ENCODE measurements around the gene PHGDH.

DNA sequence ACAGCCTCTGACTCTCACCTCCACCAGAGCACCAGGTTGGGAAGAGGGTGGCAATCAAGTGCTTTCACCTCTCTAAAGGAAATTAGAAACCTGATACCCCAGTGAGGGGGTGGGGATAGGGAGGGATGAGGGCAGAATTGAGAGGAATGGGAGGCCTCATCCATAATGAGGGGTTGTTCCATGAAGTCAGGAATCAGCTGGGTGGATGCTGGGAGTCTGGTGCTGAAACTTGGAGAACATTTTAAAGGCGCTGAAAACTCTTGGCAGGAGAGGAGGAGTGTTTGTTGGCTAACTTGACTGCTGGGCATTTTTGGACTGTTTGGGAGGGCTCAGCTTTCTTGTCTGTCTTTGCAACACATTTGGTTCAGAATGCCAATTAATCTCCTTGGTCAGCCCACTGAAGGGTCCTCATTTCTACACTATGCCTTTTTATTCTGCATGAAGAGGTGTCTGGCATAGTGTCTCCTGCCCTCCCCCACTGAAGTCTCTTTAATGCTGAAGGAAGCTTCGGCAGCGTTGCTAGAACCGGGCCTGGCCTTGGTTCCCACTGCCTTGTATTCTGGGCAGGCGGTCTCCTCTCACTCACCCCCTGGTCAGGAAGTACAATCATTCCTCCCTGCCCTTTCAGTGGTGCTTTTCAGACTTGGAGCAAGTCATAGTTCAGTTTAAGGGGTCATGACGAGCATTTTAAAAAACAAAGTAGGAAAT, 2.2 kb downstream of the PHGDH start:
- TF ChIP-seq, protein P1, sequence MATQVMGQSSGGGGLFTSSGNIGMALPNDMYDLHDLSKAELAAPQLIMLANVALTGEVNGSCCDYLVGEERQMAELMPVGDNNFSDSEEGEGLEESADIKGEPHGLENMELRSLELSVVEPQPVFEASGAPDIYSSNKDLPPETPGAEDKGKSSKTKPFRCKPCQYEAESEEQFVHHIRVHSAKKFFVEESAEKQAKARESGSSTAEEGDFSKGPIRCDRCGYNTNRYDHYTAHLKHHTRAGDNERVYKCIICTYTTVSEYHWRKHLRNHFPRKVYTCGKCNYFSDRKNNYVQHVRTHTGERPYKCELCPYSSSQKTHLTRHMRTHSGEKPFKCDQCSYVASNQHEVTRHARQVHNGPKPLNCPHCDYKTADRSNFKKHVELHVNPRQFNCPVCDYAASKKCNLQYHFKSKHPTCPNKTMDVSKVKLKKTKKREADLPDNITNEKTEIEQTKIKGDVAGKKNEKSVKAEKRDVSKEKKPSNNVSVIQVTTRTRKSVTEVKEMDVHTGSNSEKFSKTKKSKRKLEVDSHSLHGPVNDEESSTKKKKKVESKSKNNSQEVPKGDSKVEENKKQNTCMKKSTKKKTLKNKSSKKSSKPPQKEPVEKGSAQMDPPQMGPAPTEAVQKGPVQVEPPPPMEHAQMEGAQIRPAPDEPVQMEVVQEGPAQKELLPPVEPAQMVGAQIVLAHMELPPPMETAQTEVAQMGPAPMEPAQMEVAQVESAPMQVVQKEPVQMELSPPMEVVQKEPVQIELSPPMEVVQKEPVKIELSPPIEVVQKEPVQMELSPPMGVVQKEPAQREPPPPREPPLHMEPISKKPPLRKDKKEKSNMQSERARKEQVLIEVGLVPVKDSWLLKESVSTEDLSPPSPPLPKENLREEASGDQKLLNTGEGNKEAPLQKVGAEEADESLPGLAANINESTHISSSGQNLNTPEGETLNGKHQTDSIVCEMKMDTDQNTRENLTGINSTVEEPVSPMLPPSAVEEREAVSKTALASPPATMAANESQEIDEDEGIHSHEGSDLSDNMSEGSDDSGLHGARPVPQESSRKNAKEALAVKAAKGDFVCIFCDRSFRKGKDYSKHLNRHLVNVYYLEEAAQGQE (IDR thresholded peaks at IDR 0.05; ENCODE audit: insufficient replicate concordance, low read depth), result no peak
- TF ChIP-seq, protein P2, sequence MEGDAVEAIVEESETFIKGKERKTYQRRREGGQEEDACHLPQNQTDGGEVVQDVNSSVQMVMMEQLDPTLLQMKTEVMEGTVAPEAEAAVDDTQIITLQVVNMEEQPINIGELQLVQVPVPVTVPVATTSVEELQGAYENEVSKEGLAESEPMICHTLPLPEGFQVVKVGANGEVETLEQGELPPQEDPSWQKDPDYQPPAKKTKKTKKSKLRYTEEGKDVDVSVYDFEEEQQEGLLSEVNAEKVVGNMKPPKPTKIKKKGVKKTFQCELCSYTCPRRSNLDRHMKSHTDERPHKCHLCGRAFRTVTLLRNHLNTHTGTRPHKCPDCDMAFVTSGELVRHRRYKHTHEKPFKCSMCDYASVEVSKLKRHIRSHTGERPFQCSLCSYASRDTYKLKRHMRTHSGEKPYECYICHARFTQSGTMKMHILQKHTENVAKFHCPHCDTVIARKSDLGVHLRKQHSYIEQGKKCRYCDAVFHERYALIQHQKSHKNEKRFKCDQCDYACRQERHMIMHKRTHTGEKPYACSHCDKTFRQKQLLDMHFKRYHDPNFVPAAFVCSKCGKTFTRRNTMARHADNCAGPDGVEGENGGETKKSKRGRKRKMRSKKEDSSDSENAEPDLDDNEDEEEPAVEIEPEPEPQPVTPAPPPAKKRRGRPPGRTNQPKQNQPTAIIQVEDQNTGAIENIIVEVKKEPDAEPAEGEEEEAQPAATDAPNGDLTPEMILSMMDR (IDR thresholded peaks at IDR 0.05; ENCODE audit: insufficient read depth, low read length), result no peak

All from HL-60 (cell line).